ENCODE measurements around the gene PNPLA8.

PNPLA8 gene

GRCh38 chr7:108440613-108441012 lies 85.3 kb downstream of the PNPLA8 start:
- no peak for DNase-seq

GRCh38 chr7:108436906-108437305 lies 89.0 kb downstream of the PNPLA8 start:
- no peak for DNase-seq

GRCh38 chr7:108434010-108434409 lies 91.9 kb downstream of the PNPLA8 start:
- DNase-seq, result no peak

GRCh38 chr7:108431099-108431498 lies 94.8 kb downstream of the PNPLA8 start:
- no peak for DNase-seq

GRCh38 chr7:108430664-108431063 lies 95.3 kb downstream of the PNPLA8 start:
- DNase-seq, result no peak

GRCh38 chr7:108427766-108428165 lies 98.2 kb downstream of the PNPLA8 start:
- DNase-seq, result no peak

GRCh38 chr7:108425714-108426275 lies 100.1 kb downstream of the PNPLA8 start:
- DNase-seq, result no peak

GRCh38 chr7:108424013-108424412 lies 101.9 kb downstream of the PNPLA8 start:
- no peak for DNase-seq

GRCh38 chr7:108423089-108423989 lies 102.6 kb downstream of the PNPLA8 start:
- DNase-seq, result no peak

- no peak for DNase-seq
Measured at GRCh38 chr7:108421720-108422331, 104.1 kb downstream of the PNPLA8 start.

Measured in GF-D8 (cell line).